HG03354 (cell line): ENCODE measurements around the gene PPP2R5C.
A peak's percentile ranks its signal among the peaks of the same experiment; 100 is the strongest.

Source experiments
- ATAC-seq: cut with Tn5 transposase; IDR thresholded peaks from one replicate; pipeline ENCODE4 v1.9.1; 2021; ENCODE audit warnings: mild to moderate bottlenecking; ENCODE audit not compliant: unreplicated experiment, poor library complexity, severe bottlenecking

The PPP2R5C gene

DNA sequence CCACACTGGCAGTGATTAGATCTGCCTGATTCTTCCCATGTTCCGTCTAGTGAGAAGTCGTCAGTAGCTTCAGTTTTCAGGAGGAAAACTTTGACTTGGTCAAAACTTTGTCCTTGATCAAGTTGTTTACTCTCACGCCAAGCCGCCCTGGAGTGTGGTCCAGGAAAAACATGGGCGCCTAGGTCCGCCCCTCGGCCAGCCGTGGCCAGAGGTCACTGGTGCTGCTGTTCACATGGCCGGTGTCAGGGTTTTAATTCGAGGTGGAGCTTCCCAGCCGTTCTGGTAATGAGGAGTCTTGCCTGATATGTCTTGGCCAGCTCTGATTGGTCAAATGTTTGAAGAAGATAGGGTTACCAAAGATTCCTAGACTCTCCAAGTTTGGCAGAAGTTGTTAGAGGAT, 71.5 kb downstream of the PPP2R5C start:
- ATAC-seq = no peak

DNA sequence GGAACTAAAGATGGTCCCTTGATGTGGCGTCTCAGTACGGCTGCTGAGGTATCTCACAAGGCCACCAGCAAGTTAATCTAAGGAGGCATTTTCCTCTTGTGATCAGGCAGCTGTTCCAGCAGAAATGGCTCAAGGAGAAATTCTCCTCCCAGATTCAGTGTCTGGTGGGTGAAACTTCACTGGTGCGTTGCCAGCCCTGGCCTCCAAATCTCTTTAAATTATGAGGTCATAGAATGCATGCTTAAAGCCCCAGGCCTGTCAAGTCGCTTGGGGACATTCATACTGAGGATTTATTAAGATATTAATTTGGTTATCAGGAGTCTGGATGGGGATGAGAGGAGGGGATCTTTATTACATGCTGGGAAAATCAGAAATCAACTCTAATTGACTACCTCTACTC, 72.9 kb downstream of the PPP2R5C start:
- ATAC-seq = no peak

DNA sequence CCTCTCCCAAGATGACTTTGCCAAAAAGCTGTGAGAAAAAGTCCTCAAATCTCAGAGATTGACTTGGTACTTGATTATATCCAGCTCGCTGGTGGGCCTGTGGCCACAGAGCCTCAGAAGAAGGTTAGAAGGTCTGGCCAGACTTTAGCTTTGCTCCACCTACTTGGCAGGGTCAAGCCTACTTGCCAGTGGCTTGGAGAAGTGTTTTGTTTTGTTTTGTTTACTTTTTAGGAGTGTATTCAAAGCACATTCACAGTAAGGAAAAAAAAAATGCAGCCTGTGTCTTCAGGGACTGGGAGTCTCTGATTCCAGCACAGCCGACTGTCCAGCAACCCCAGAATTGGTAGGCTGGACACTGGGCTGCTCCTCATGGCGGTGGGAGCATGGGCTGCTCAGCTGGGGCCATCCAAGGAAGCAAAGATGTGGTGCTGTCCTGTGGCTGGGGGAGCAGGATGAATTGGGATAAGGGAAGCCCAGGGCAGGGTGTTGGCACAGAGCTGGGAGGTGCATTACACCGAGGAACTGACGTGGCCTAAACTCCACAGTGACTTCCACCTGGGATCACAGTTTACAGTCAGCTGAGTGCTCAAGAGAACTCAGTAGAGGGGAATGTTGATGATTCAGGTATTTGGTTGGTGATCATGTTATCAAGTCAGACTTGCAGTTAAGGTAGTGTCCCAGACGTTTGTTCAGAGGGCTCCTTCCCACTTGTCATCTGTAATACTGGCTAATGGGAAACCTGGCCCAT, 73.5 kb downstream of the PPP2R5C start:
- ATAC-seq = no peak

DNA sequence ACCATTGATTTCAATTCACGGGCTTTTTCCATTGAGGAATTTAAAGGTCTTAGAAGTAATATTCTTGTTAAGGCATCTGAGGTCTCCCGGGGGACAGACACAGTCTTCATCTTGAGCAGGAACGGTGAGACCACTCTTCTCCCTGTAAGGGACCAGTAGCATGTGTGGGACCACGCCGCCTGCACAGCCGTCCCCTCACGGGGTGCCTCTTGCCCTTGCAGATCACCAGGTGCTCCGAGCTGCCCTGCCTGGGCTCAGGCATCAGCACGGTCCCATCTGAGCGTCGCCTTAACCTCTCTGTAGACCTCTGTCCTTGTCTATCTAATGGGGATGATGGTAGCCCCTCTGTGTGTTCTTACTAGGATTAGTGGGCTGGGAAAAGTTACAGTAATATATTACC, 74.1 kb downstream of the PPP2R5C start:
- no peak for ATAC-seq

DNA sequence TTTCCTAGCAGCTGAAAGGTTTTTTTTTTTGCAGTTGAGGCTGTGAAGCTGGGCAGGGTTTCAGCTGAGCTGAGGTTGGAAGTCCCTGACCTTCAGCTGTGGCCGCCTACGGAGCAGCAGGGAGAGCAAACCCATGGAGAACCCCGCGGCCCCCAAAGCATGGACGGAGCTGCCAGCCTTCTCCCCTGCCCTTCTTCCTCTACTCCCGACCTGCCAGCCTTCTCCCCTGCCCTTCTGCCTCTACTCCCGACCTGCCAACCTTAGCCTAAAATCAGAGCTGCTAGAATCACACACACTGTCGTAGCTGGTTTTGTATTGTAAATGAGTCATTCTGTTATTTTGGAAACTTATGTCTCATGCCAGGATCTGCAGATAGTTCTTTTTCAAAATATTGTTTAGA, 74.6 kb downstream of the PPP2R5C start:
- no peak for ATAC-seq

DNA sequence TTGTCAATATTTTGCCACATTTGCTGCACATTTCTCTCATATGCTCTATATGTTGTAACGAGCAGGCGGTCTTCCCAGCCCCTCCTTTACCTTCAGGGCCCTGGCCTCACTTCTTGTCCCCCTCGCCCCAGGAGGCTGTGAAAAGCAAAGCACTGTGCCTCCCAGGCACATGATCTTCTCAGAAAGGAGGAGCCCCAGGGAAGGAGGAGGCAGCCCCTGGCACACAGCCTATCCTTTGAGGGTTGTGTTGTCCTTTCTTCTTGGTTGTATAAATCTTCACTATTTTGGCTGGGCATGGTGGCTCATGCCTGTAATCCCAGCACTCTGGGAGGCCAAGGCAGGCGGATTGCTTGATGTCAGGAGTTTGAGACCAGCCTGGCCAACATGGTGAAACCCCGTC, 77.0 kb downstream of the PPP2R5C start:
- no peak for ATAC-seq

DNA sequence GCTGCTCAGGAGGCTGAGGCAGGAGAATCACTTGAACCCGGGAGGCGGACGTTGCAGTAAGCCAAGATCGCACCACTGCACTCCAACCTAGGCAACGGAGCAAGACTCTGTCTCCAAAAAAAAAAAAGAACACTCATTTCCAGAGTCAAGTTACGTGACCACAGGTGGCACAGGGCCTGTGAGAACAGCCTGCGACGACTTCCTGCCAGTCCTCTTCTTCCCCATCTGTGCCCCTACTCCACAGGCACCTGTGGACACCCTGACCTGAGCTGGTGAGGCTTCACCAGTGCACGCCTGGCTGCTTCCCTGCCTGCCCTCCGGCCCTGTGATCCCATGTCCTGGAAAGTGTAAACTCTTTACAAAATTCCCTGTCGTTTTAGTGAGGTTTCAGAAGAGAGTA, 77.7 kb downstream of the PPP2R5C start:
- ATAC-seq = peak; percentile 66

DNA sequence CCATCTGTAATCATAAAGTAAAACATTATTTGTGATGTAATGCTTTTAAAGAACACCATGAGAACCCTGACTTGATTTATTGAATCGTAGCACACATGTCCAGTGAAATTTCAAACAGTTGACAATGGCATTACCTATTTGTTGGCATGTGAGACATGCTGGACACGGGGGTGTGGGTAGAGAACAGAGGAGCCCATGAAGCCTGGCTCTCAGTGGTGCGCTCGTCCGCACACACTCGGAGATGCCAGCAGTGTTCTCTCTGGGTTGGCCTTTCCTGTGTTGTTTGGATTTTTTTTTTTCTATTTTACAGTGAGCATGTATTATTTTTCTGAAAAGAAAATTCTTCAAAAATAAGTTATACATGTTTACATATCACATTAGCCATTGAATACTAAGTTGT, 78.2 kb downstream of the PPP2R5C start:
- ATAC-seq = no peak

DNA sequence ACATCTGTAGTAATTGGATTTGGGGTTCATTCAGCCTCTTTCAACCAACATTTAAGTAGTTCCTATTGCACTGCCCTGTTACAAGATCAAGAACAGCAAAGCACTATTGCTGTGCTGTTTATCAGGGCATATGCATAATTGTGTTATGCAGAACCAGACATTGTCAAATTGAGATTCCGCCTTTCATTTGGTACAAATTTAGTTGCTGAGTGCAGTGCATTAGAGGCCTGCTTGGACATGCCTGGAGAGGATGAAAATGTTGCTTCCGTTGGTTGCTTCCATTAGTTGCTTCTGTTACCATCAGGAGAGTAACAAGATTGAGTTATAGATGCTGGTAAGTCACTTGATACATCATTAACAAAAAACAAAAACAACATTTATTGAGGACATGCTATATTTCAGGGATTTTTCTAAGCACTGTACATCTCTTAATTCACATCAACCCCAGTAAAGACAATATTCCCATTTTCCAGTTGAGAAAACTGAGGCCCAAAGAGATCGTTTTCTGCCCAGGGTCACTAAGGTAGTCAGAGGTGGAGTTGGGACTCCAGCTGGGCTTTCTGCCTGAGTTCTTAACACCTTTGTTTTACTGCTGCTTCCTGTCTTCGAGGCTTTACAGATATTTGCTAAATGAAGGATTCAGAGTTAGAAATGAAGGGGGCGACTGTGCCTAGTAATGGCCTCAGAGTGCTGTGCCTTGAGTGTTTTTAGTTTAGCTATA, 79.3 kb downstream of the PPP2R5C start:
- no peak for ATAC-seq

DNA sequence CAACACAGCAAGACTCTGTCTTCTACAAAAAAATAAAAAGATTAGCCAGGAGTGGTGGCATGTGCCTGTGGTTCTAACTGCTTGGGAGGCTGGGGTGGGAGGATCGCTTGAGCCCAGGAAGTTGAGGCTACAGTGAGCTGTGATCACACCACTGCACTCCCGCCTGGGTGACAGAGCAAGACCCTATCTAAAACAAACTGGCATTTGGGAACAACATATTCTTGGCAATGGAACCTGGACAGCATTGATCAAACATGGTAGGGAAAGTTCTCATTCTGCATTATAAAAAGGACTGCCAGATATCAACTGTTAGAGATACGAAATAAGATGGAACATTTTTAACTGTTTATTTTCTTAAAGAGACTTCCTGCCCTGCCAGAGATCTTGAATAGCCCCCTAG, 81.5 kb downstream of the PPP2R5C start:
- ATAC-seq = no peak

DNA sequence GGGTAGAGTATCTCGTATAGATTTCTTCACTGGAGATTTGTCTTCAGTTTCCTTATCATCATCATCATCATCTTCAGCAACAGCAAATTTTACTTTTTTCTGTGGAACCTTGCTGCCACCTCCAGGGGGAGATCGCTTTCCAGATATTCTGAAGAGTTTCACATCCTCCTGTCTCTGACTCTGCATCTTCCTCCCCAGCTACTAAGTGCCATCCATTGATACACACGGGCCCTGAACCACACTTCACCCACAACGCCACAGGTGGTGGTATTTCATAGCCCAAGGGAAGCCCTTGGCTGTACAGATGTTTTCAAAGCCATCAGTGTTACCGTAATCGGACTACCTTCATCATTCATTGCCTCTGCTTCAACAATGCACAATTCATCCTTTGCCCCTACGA, 82.2 kb downstream of the PPP2R5C start:
- peak; percentile 66 for ATAC-seq

DNA sequence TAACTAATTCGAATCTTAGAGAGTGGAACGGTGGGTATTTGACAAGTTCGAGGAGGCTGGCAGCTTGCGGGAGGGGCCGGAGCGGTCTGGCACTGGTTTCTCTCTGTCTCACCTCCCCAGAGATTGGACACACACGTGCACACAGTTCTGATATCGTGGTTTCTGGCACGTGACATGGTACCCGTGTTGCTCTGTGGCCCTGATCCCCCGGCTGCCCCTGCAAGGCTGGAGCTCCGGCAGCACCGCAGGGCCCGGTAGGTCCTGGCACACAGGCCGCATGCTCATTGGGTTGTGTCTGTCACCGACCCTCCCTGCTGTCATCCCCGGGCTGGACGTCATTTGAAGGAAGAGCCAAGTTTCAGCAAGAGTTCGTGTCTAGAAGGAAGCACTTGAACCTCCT, 82.7 kb downstream of the PPP2R5C start:
- ATAC-seq = peak; percentile 41

DNA sequence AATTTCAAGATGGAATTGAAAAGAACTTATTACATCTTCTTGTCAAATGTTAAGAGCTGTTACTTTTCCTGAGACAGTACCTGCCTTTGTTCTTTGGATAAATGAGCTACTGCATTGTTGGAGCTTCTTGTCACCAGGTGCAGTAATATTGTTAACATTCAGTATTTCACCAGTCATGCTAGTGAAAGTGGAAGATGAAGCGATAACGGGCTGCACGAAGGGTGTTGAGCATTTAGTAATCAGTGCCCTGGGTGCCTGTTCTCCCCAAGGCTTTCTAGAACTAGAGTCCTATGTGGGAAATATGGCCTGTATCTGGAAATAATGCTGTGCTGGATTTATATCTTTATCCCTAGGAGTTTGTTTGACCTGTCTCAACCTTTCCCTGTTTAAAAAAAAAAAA, 83.2 kb downstream of the PPP2R5C start:
- ATAC-seq = no peak

DNA sequence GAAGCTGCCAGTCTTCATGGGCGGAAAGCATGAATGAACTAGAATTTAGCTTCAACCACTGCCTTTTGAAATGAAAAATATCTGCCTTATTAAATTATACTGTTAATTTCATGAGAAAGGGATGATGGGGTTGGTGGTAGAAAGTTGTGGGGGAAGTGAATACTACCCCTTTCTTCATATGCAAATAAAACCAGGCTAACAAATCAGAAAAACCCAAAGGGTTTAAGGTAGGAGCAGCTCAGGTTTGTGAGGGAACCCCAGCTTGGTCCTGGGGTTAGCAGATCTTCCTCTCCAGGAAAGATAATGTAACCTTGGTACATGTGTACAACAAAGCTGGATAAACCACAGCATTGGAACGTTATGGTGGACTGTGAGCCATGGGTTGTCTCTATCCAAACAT, 84.0 kb downstream of the PPP2R5C start:
- no peak for ATAC-seq

DNA sequence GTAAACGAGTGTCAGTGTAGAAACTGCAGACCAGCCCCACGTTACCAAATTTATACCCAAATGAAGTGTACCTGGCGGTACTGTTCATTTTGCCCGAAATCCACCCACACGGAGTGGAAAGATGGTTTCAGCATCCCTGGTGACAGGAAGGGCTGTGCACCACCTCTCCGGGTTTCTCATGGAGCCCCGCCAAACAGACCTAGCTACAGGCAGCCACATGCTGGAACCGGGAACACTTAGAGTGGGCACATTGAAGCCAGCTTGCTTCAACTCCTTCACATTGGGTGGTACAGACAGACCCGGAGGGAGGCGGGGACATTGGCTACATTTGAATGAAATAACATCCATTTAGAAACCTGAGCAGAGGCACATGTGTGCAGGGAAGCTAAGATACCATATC, 84.4 kb downstream of the PPP2R5C start:
- ATAC-seq = no peak

DNA sequence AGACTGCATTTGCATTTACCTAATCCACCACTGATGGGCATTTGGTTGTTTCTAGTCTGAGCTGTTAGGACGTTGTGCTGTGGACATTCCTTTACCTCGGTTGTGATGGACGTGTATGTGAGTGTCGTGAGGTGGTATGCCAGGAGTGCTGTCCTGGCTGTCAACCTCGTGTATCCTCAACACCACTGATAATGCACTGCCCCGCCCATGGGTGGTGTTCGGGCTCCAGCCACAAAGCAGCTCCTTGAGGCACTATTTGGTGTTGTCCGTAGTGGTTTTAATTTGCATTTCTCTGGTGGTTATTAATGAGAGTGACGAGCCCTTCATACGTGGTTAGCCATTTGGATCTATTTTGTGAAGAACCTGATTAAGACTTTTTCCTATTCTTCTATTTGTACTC, 87.6 kb downstream of the PPP2R5C start:
- peak; percentile 85 for ATAC-seq

DNA sequence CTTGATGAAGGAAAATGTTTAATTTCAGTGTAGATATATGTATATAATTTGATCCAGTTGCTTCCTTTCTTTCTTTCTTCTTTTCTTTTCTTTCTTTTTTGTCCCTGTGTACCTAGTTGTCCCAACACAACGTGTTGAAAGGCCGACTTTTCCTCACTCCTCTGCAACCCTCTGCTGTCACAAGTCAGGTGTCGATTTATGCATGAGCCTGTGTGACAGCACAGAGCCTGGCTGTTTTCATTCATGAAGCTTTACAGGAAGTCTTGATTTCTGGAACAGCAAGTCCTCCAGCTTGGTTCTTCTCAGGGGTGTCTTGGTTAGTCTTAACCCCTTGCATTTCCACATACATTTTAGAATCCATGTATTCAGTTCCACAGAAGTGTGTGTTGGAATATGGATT, 88.1 kb downstream of the PPP2R5C start:
- no peak for ATAC-seq

DNA sequence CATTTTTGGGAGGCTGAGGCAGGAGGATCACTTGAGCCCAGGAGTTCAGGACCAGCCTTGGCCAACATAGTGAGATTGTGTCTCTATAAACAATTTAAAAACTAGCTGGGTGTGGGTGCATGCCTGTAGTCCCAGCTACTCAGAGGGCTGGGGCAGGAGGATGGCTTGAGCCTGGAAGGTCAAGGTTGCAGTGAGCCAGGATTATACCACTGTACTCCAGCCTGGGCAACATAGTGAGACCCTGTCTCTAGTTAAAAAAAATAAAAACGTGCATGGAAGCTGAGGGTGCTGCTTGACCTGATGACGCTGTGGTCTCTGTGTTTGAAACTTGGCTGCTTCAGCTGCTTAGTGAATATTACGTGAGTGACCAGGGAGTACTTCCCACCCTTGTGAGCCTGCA, 89.7 kb downstream of the PPP2R5C start:
- ATAC-seq = no peak

DNA sequence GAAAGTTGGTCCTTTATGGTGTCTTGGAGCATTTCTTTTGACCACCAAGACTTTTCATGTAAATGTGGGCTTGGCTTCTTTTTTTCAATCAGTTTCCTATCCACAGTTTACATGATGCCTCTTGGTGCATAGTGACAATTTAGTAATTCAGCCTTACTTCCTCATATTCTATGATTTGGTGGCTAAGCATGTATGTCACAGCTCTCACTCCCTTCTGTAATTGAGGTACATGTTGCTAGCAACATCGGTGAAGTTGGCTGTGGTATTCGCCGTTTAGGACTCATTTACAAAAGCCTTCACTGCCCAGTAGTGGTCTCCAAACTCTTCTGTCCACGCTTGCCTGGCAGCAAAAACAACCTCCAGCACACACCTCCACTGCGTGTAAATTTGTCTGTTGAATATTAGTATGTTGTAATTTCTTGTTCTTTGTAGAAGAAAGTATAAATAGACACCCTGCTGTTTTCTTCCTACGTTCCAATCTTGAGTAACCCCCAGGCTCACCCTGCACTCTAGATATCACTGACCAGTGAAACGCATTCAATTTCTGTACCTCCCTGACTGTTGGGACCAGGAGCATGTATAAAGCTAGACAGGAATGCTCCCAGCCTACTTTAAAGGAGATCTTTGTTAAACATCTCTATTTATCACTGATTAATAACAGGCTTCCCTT, 90.4 kb downstream of the PPP2R5C start:
- no peak for ATAC-seq

DNA sequence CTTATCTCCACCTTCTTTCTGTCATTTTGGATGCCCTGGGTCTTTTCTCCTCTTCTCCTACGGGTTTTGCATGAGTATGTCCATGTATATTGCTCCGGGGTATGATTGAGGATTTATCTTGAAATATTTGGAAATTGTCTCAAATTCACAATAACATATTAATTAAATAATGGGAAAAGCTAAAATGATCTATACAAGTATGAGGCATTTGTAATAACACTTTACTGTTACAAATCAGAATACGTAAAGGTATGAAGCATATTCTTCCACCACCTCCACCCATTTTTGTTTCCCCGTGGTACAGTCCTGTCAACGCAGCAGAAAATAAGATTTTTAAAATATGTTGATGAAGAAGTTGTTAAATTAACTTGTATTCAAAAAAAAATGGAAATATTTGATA, 91.3 kb downstream of the PPP2R5C start:
- no peak for ATAC-seq

DNA sequence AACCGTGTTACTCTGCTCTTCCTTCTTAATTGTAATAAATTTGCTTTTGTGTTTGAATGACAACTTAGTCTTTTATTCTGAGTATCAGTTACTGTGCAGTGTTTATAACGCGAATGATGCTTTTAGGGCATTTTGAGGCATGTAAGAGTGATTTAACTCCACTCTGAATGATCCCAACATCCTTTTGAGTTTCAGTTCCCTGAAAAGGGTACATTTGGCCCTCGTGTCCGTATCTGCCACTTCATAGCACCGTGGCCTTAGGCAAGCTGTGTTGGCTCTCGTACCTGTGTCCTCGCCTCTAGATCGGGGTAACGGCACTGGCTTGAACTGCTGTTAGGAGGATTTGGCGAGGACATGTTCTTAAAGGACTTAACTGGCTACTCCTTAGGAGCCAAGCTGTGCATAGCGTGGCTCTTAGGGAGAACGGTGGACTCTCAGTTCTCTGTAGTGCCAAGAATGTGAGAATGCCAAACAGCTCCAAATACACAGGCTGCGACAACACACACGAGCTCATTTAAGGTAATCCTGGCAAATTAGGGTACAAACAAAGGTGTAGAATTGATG, 92.0 kb downstream of the PPP2R5C start:
- no peak for ATAC-seq
